Prostate gland (tissue), 2 donors: ENCODE data around the gene ASB16.

Source experiments
- CTCF ChIP-seq, 4 experiments: fragments of 200-600 bp in 2 of 4; fragments of 450-650 bp in 2 of 4; sonication (generic) in 2 of 4; IDR thresholded peaks; 1 replicate in 3 of 4; 2 replicates in 1 of 4; pipeline ENCODE4 v1.5.1; 2016 to 2019; ENCODE audit warnings: antibody characterized with exemption in 4 of 4, mild to moderate bottlenecking in 2 of 4, moderate library complexity in 2 of 4
- POLR2A ChIP-seq: fragments of 450-650 bp; IDR thresholded peaks from one replicate; pipeline ENCODE4 v1.6.1; 2016; ENCODE audit warnings: antibody characterized with exemption, mild to moderate bottlenecking

DNA sequence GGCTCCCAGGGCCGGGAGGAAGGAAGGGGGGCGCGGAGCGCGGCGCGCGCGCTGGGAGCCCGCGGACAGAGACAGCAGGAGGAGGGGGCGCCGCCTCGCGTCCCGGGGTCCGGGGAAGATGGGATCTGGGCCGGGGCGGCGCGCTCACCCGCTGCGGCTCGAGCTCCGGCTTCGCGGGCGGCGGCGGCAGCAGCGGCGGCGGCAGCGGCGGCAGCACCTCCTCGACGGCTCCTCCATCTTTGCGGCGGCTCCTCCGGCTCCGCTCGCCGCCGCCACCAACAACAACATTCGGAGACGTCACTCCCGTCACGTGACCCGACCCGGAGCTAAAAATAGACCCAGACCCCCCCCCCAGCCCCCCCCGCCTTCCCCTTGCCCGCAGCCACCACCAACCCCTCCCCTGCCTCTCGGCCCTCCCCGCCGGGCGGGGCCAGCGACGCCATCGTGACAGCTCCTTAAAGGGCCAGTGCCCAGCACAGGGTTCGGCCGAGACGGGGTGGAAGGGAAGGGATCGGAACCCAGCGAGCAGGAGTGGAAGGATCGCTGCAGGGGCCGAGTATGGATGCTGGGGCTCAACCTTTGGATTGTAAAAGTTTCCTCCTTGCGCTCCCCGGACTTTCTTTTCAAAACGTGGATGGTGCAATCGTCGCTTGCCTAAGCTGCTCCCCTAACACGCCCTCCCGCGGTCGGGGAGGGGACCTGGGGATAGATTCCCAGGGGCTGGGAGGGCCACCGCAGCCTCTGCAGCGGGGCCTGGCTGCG lies 47.0 kb upstream of the ASB16 start, which contains the start of gene HDAC5:
- TF ChIP-seq CTCF (IDR thresholded peaks at IDR 0.05) (peak; percentile 28 to 73 (median 58)), POLR2A (peak; percentile 89)
